Stimulated activated CD4-positive, alpha-beta T cell treated with anti-CD3 and anti-CD28 coated beads, Interleukin-2, amount 100 ng/mL, for 48 hours (primary cell): ENCODE measurements around the gene RSAD1.
"Not testable (repeated sequence)": the region's sequence is repeated elsewhere in the genome, so short reads cannot be mapped to it uniquely, and the experiment has no call there.

Experiments used
- DNase-seq, 2 donors: peaks; one replicate each; pipeline ENCODE4 v3.0.0-alpha.2; 2020

The RSAD1 gene

GRCh38 chr17:50458701-50459676 lies 19.7 kb upstream of the RSAD1 start:
- DNase-seq: no peak

- DNase-seq: no peak
Measured at GRCh38 chr17:50459756-50460155, 18.9 kb upstream of the RSAD1 start.

- DNase-seq: no peak
Measured at GRCh38 chr17:50460831-50461526, 17.7 kb upstream of the RSAD1 start.

- no peak for DNase-seq
Measured at GRCh38 chr17:50461550-50462132, 17.0 kb upstream of the RSAD1 start.

GRCh38 chr17:50462446-50462845 lies 16.2 kb upstream of the RSAD1 start:
- DNase-seq: no peak

- no peak for DNase-seq
Measured at GRCh38 chr17:50464121-50464520, 14.5 kb upstream of the RSAD1 start.

GRCh38 chr17:50464736-50465135 lies 13.9 kb upstream of the RSAD1 start:
- DNase-seq: no peak

GRCh38 chr17:50465171-50465570 lies 13.5 kb upstream of the RSAD1 start:
- no peak for DNase-seq

- DNase-seq: no peak
Measured at GRCh38 chr17:50465635-50466034, 13.0 kb upstream of the RSAD1 start.

GRCh38 chr17:50466371-50467113 lies 12.1 kb upstream of the RSAD1 start:
- no peak for DNase-seq

- DNase-seq: no peak
Measured at GRCh38 chr17:50467114-50467854, 11.4 kb upstream of the RSAD1 start.

GRCh38 chr17:50467855-50468303 lies 10.8 kb upstream of the RSAD1 start:
- no peak for DNase-seq

- DNase-seq: no peak
Measured at GRCh38 chr17:50468304-50469207, 10.1 kb upstream of the RSAD1 start, which contains the start of gene CHAD. CHAD (minus strand) TSS chr17:50468880; CDS start chr17:50468813, 67 bp downstream.

GRCh38 chr17:50469208-50469605 lies 9.5 kb upstream of the RSAD1 start:
- DNase-seq: no peak

- no peak for DNase-seq
Measured at GRCh38 chr17:50469671-50470305, 8.9 kb upstream of the RSAD1 start.

- DNase-seq: no peak
Measured at GRCh38 chr17:50470426-50470825, 8.2 kb upstream of the RSAD1 start.

GRCh38 chr17:50471009-50471905 lies 7.4 kb upstream of the RSAD1 start:
- DNase-seq: no peak

- no peak for DNase-seq
Measured at GRCh38 chr17:50472286-50472685, 6.4 kb upstream of the RSAD1 start.

- not testable (repeated sequence) for DNase-seq
Measured at GRCh38 chr17:50472761-50473161, 5.9 kb upstream of the RSAD1 start.
